Mesendoderm (in vitro differentiated cells): Measurements from ENCODE around the gene CMKLR1.
A peak's percentile ranks its signal among the peaks of the same experiment; 100 is the strongest.

Source experiments
- DNase-seq: peaks from one replicate; pipeline ENCODE4 v3.0.0; 2013
- H2AK5ac ChIP-seq: 2 replicates; pipeline ENCODE4 v1.6.1; 2013; ENCODE audit warnings: low read length, inconsistent platforms
- H2BK120ac ChIP-seq: 2 replicates; pipeline ENCODE4 v1.6.1; 2013; ENCODE audit warnings: low read depth, mild to moderate bottlenecking, low read length, moderate library complexity, mixed read lengths
- H2BK15ac ChIP-seq: replicated peaks from 2 replicates; pipeline ENCODE4 v1.6.1; 2013; ENCODE audit warnings: low read depth, mild to moderate bottlenecking, moderate library complexity
- H2BK5ac ChIP-seq: 2 replicates; pipeline ENCODE4 v1.6.1; 2013; ENCODE audit warnings: low read length, inconsistent platforms
- H3K18ac ChIP-seq: 2 replicates; pipeline ENCODE4 v1.6.1; 2013; ENCODE audit warnings: mild to moderate bottlenecking, low read length, mixed read lengths
- H3K23ac ChIP-seq: one replicate; pipeline ENCODE4 v1.6.1; 2013; ENCODE audit warnings: low read length
- H3K27ac ChIP-seq: 2 replicates; pipeline ENCODE4 v1.5.1; 2013; ENCODE audit warnings: low read depth, mild to moderate bottlenecking, inconsistent platforms, low read length, moderate library complexity
- H3K27me3 ChIP-seq: 2 replicates; pipeline ENCODE4 v1.6.1; 2013; ENCODE audit warnings: low read length, control low read depth, mild to moderate bottlenecking, inconsistent platforms; ENCODE audit not compliant: insufficient read depth, poor library complexity
- H3K36me3 ChIP-seq: 2 replicates; pipeline ENCODE4 v1.6.1; 2013; ENCODE audit warnings: low read length, inconsistent platforms; ENCODE audit not compliant: control insufficient read depth, insufficient read depth
- H3K4ac ChIP-seq: one replicate; pipeline ENCODE4 v1.6.1; 2013; ENCODE audit warnings: low read depth, mild to moderate bottlenecking, low read length, moderate library complexity
- H3K4me1 ChIP-seq: 2 replicates; pipeline ENCODE4 v1.6.1; 2013; ENCODE audit warnings: low read depth, low read length, inconsistent platforms; ENCODE audit not compliant: control insufficient read depth
- H3K4me2 ChIP-seq: 2 replicates; pipeline ENCODE4 v1.6.1; 2013; ENCODE audit warnings: low read length
- H3K4me3 ChIP-seq: 2 replicates; pipeline ENCODE4 v1.5.1; 2013; ENCODE audit warnings: mild to moderate bottlenecking, low read length
- H3K56ac ChIP-seq: one replicate; pipeline ENCODE4 v1.6.1; 2013; ENCODE audit warnings: low read length
- H3K79me1 ChIP-seq: 2 replicates; pipeline ENCODE4 v1.6.1; 2013; ENCODE audit warnings: low read length, inconsistent platforms
- H3K79me2 ChIP-seq: 2 replicates; pipeline ENCODE4 v1.6.1; 2013; ENCODE audit warnings: mild to moderate bottlenecking, low read length; ENCODE audit not compliant: control insufficient read depth, insufficient read depth
- H3K9ac ChIP-seq: 2 replicates; pipeline ENCODE4 v1.6.1; 2013; ENCODE audit warnings: low read length, inconsistent platforms
- H4K5ac ChIP-seq: one replicate; pipeline ENCODE4 v1.6.1; 2013; ENCODE audit warnings: low read length
- H4K8ac ChIP-seq: one replicate; pipeline ENCODE4 v1.6.1; 2013; ENCODE audit warnings: low read depth, mild to moderate bottlenecking, control low read depth, low read length, moderate library complexity
- WGBS: extraction: QIAGEN DNeasy Blood & Tissue Kit; methylation state at CpG from one replicate; pipeline ENCODE4 v1.1.7; 2013; ENCODE audit warnings: low lambda C conversion rate, missing lambda C conversion rate; ENCODE audit not compliant: insufficient coverage; ENCODE audit errors: extremely low coverage; 5-methylcytosine and 5-hydroxymethylcytosine counted together

The CMKLR1 gene

GRCh38 chr12:108305991-108306501 is 33.1 kb downstream of the CMKLR1 start:
- no peak for DNase-seq
- peaks cover 11% of the 10 kb centered on the region for H3K4me1 ChIP-seq
- no peak overlapping the region for H3K4me3 ChIP-seq

GRCh38 chr12:108305520-108305919 is 33.6 kb downstream of the CMKLR1 start:
- no peak for DNase-seq
- H2AK5ac ChIP-seq = no peak overlapping the region
- H3K79me2 ChIP-seq = no peaks in the 10 kb centered on the region
- peak overlapping the region; percentile 1 for H2BK120ac ChIP-seq
- H3K79me1 ChIP-seq = no peaks in the 10 kb centered on the region
- H2BK15ac ChIP-seq = no peak overlapping the region
- no peak overlapping the region for H2BK5ac ChIP-seq
- H3K4ac ChIP-seq = no peak overlapping the region
- no peak overlapping the region for H3K9ac ChIP-seq
- peaks cover 11% of the 10 kb centered on the region for H3K4me1 ChIP-seq
- no peak overlapping the region for H3K27ac ChIP-seq
- no peak overlapping the region for H3K4me3 ChIP-seq
- no peak overlapping the region for H4K5ac ChIP-seq
- no peaks in the 10 kb centered on the region for H3K36me3 ChIP-seq
- no peaks in the 10 kb centered on the region for H3K27me3 ChIP-seq
- H4K8ac ChIP-seq = no peak overlapping the region
- WGBS = no CpG with 5 or more reads among the region's 9 CpGs
- peak overlapping the region; percentile 57 for H3K18ac ChIP-seq
- no peak overlapping the region for H3K23ac ChIP-seq
- no peak overlapping the region for H3K4me2 ChIP-seq
- peak overlapping the region; percentile 45 for H3K56ac ChIP-seq

More at GRCh38 chr12:108305991-108306501, 33.1 kb downstream of the CMKLR1 start:
- no peak overlapping the region for H2BK5ac ChIP-seq
- H3K18ac ChIP-seq = no peak overlapping the region
- H3K27ac ChIP-seq = no peak overlapping the region
- H2BK120ac ChIP-seq = no peak overlapping the region
- H3K4me2 ChIP-seq = no peak overlapping the region
- H4K8ac ChIP-seq = no peak overlapping the region
- no CpG with 5 or more reads among the region's 10 CpGs for WGBS
- no peak overlapping the region for H3K23ac ChIP-seq
- H3K56ac ChIP-seq = peak overlapping the region; percentile 45
- H4K5ac ChIP-seq = no peak overlapping the region
- H3K36me3 ChIP-seq = no peaks in the 10 kb centered on the region
- H3K9ac ChIP-seq = no peak overlapping the region
- H2BK15ac ChIP-seq = no peak overlapping the region
- no peaks in the 10 kb centered on the region for H3K27me3 ChIP-seq
- no peak overlapping the region for H2AK5ac ChIP-seq
- H3K4ac ChIP-seq = no peak overlapping the region
- H3K79me1 ChIP-seq = no peaks in the 10 kb centered on the region
- H3K79me2 ChIP-seq = no peaks in the 10 kb centered on the region

GRCh38 chr12:108304633-108305032 is 34.5 kb downstream of the CMKLR1 start:
- H3K36me3 ChIP-seq = no peaks in the 10 kb centered on the region
- H3K79me2 ChIP-seq = no peaks in the 10 kb centered on the region
- H2BK120ac ChIP-seq = no peak overlapping the region
- H3K56ac ChIP-seq = peak overlapping the region; percentile 73
- H3K4ac ChIP-seq = no peak overlapping the region
- H3K27me3 ChIP-seq = no peaks in the 10 kb centered on the region
- H3K9ac ChIP-seq = no peak overlapping the region
- H2BK15ac ChIP-seq = no peak overlapping the region
- peak overlapping the region; percentile 45 for H3K18ac ChIP-seq
- H2BK5ac ChIP-seq = no peak overlapping the region
- no peaks in the 10 kb centered on the region for H3K79me1 ChIP-seq
- H4K8ac ChIP-seq = no peak overlapping the region
- H3K27ac ChIP-seq = peak overlapping the region; percentile 3
- no peak overlapping the region for H3K4me3 ChIP-seq
- DNase-seq = peak; percentile 70
- H3K4me2 ChIP-seq = no peak overlapping the region
- no CpG with 5 or more reads among the region's 7 CpGs for WGBS
- H3K23ac ChIP-seq = no peak overlapping the region
- H2AK5ac ChIP-seq = no peak overlapping the region
- H4K5ac ChIP-seq = no peak overlapping the region
- peaks cover 11% of the 10 kb centered on the region for H3K4me1 ChIP-seq

DNA sequence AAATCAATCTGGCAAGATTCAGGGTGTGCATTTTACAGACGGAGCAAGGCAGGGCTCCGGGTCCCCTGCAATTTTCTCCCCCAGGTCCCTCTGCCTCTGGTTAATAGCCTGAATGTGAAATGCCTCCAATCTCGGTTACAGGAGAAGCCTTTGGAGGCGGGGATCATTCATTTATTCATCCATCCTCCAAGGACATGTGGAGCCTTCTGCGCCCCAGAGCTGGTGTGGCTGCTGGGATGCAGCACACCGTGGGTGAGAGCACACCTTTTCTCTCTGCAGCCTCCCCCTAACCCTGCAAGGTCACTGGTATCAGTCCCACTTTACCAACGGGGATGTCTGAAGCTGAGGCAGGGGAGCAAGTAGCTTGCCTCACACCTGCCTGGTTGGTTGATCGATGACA is 35.4 kb downstream of the CMKLR1 start:
- Histone ChIP-seq H3K4me2 (no peak overlapping the region), H2AK5ac (peak overlapping the region; percentile 33), H3K4ac (no peak overlapping the region), H4K8ac (no peak overlapping the region), H4K5ac (no peak overlapping the region), H2BK15ac (no peak overlapping the region), H3K23ac (no peak overlapping the region), H3K27ac (no peak overlapping the region), H3K4me3 (no peak overlapping the region), H3K56ac (peak overlapping the region; percentile 73), H2BK120ac (no peak overlapping the region), H3K79me2 (no peaks in the 10 kb centered on the region), H3K18ac (no peak overlapping the region), H3K27me3 (no peaks in the 10 kb centered on the region), H3K4me1 (peaks cover 6% of the 10 kb centered on the region), H3K36me3 (no peaks in the 10 kb centered on the region), H3K79me1 (no peaks in the 10 kb centered on the region), H2BK5ac (peak overlapping the region; percentile 7), H3K9ac (peak overlapping the region; percentile 4)
- WGBS = no CpG with 5 or more reads among the region's 8 CpGs
- no peak for DNase-seq

GRCh38 chr12:108302403-108303311 is 36.5 kb downstream of the CMKLR1 start:
- Histone ChIP-seq H2BK15ac (no peak overlapping the region), H3K18ac (no peak overlapping the region), H3K79me1 (no peaks in the 10 kb centered on the region), H3K4ac (no peak overlapping the region), H3K9ac (no peak overlapping the region), H3K36me3 (no peaks in the 10 kb centered on the region), H3K27me3 (no peaks in the 10 kb centered on the region), H3K4me2 (no peak overlapping the region), H3K79me2 (no peaks in the 10 kb centered on the region), H4K8ac (no peak overlapping the region), H3K4me3 (no peak overlapping the region), H2AK5ac (no peak overlapping the region), H3K23ac (no peak overlapping the region), H2BK5ac (no peak overlapping the region), H3K4me1 (peaks cover 6% of the 10 kb centered on the region), H4K5ac (no peak overlapping the region), H2BK120ac (no peak overlapping the region), H3K27ac (no peak overlapping the region), H3K56ac (peak overlapping the region; percentile 40)
- WGBS = no CpG with 5 or more reads among the region's 18 CpGs
- DNase-seq = peak; percentile 84
